HCT116 (cell line): ENCODE measurements around the gene POTEB3.
"Not testable (repeated sequence)": the region's sequence is repeated elsewhere in the genome, so short reads cannot be mapped to it uniquely, and the experiment has no call there.

Experiments used
- CBX3 ChIP-seq: IDR thresholded peaks from 2 replicates; pipeline ENCODE4 v1.6.1; 2012; ENCODE audit warnings: low read depth
- EZH2 ChIP-seq: fragments of 200-600 bp; sonication (generic); IDR thresholded peaks from 2 replicates; pipeline ENCODE4 v1.6.1; 2017; ENCODE audit warnings: antibody characterized with exemption, mixed run types
- EZH2phosphoT487 ChIP-seq: fragments of 200-600 bp; IDR thresholded peaks from 2 replicates; pipeline ENCODE4 v1.6.1; 2018; ENCODE audit warnings: antibody characterized with exemption, borderline replicate concordance
- POLR2A ChIP-seq: IDR thresholded peaks from 2 replicates; pipeline ENCODE4 v1.7.0; 2011; ENCODE audit warnings: borderline replicate concordance; ENCODE audit not compliant: insufficient read depth, insufficient read length; ENCODE audit errors: extremely low read depth
- TCF7L2 ChIP-seq: IDR thresholded peaks from 2 replicates; pipeline ENCODE4 v1.7.0; 2011; ENCODE audit warnings: borderline replicate concordance, inconsistent platforms; ENCODE audit not compliant: insufficient read depth, insufficient read length; ENCODE audit errors: extremely low read depth
- TF ChIP-seq, protein P1 (sequence below), 3 experiments: fragments of 200-600 bp in 1 of 3; sonication (generic) in 1 of 3; IDR thresholded peaks in 2 of 3; conservative IDR thresholded peaks in 1 of 3; 2 replicates each; pipeline ENCODE4 v1.5.1; 2012 to 2017; ENCODE audit warnings: low read depth in 2 of 3, low read length in 2 of 3, antibody characterized with exemption in 1 of 3, borderline replicate concordance in 1 of 3, control low read depth in 1 of 3, mild to moderate bottlenecking in 1 of 3, mixed read lengths in 1 of 3, mixed run types in 1 of 3, moderate library complexity in 1 of 3; ENCODE audit not compliant: insufficient read depth in 1 of 3
- TF ChIP-seq, protein P2 (sequence below): IDR thresholded peaks from 2 replicates; pipeline ENCODE4 v1.6.1; 2012; ENCODE audit warnings: low read depth

DNA sequence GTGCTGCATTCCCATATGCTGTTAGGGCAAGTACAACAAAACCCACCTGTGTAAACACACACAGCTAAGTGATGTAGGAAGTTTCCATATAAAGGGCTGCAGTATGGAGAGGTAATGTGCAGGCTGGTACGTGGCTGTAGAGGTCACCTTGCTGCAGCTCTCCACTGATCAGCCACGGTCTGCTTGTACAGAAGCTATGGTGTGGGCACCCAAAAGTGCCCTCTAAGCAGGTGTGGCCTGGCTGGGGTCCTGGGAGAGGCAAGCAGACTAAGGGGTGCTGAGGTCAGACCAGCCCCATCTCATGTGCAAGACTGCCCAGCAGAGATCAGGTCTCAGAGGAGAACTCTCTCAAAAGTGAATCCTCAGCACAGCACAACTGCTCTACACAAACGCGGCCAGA, 32.9 kb downstream of the POTEB3 start:
- TF ChIP-seq TCF7L2, POLR2A, EZH2, EZH2phosphoT487, CBX3: not testable (repeated sequence)
- TF ChIP-seq, protein P1, sequence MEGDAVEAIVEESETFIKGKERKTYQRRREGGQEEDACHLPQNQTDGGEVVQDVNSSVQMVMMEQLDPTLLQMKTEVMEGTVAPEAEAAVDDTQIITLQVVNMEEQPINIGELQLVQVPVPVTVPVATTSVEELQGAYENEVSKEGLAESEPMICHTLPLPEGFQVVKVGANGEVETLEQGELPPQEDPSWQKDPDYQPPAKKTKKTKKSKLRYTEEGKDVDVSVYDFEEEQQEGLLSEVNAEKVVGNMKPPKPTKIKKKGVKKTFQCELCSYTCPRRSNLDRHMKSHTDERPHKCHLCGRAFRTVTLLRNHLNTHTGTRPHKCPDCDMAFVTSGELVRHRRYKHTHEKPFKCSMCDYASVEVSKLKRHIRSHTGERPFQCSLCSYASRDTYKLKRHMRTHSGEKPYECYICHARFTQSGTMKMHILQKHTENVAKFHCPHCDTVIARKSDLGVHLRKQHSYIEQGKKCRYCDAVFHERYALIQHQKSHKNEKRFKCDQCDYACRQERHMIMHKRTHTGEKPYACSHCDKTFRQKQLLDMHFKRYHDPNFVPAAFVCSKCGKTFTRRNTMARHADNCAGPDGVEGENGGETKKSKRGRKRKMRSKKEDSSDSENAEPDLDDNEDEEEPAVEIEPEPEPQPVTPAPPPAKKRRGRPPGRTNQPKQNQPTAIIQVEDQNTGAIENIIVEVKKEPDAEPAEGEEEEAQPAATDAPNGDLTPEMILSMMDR (IDR thresholded peaks at IDR 0.05 in 2 of 3, conservative IDR thresholded peaks at IDR 0.05 in 1 of 3; ENCODE audit: borderline replicate concordance in 1 of 3, insufficient read depth in 1 of 3, low read depth in 2 of 3, low read length in 2 of 3), result not testable (repeated sequence)
- TF ChIP-seq, protein P2, sequence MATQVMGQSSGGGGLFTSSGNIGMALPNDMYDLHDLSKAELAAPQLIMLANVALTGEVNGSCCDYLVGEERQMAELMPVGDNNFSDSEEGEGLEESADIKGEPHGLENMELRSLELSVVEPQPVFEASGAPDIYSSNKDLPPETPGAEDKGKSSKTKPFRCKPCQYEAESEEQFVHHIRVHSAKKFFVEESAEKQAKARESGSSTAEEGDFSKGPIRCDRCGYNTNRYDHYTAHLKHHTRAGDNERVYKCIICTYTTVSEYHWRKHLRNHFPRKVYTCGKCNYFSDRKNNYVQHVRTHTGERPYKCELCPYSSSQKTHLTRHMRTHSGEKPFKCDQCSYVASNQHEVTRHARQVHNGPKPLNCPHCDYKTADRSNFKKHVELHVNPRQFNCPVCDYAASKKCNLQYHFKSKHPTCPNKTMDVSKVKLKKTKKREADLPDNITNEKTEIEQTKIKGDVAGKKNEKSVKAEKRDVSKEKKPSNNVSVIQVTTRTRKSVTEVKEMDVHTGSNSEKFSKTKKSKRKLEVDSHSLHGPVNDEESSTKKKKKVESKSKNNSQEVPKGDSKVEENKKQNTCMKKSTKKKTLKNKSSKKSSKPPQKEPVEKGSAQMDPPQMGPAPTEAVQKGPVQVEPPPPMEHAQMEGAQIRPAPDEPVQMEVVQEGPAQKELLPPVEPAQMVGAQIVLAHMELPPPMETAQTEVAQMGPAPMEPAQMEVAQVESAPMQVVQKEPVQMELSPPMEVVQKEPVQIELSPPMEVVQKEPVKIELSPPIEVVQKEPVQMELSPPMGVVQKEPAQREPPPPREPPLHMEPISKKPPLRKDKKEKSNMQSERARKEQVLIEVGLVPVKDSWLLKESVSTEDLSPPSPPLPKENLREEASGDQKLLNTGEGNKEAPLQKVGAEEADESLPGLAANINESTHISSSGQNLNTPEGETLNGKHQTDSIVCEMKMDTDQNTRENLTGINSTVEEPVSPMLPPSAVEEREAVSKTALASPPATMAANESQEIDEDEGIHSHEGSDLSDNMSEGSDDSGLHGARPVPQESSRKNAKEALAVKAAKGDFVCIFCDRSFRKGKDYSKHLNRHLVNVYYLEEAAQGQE, result not testable (repeated sequence)
